Stimulated activated CD4-positive, alpha-beta T cell treated with anti-CD3 and anti-CD28 coated beads, TNF-alpha, amount 100 ng/mL, for 48 hours (primary cell): ENCODE measurements around the gene TRIM24.

Experiments used
- DNase-seq, 3 donors: peaks; one replicate each; pipeline ENCODE4 v3.0.0-alpha.2; 2020; ENCODE audit warnings: low read depth in 3 of 3

Gene TRIM24

GRCh38 chr7:138538518-138538917 lies 78.5 kb downstream of the TRIM24 start:
- DNase-seq, result no peak

GRCh38 chr7:138538997-138539644 lies 79.1 kb downstream of the TRIM24 start:
- DNase-seq, result no peak

- DNase-seq, result no peak
Measured at GRCh38 chr7:138542183-138542582, 82.1 kb downstream of the TRIM24 start.

- DNase-seq, result no peak
Measured at GRCh38 chr7:138543739-138544138, 83.7 kb downstream of the TRIM24 start.

- DNase-seq, result no peak
Measured at GRCh38 chr7:138545123-138545522, 85.1 kb downstream of the TRIM24 start.

- no peak for DNase-seq
Measured at GRCh38 chr7:138546064-138546619, 86.1 kb downstream of the TRIM24 start.

- no peak for DNase-seq
Measured at GRCh38 chr7:138546829-138547228, 86.8 kb downstream of the TRIM24 start.

GRCh38 chr7:138549082-138549481 lies 89.0 kb downstream of the TRIM24 start:
- DNase-seq, result no peak

GRCh38 chr7:138550337-138550736 lies 90.3 kb downstream of the TRIM24 start:
- no peak for DNase-seq

GRCh38 chr7:138551102-138551501 lies 91.0 kb downstream of the TRIM24 start:
- no peak for DNase-seq

GRCh38 chr7:138553805-138554204 lies 93.7 kb downstream of the TRIM24 start:
- no peak for DNase-seq

GRCh38 chr7:138554674-138555073 lies 94.6 kb downstream of the TRIM24 start:
- no peak for DNase-seq

GRCh38 chr7:138555684-138556083 lies 95.6 kb downstream of the TRIM24 start:
- DNase-seq, result no peak

- no peak for DNase-seq
Measured at GRCh38 chr7:138556771-138557484, 96.9 kb downstream of the TRIM24 start.

- DNase-seq, result no peak
Measured at GRCh38 chr7:138559448-138559847, 99.4 kb downstream of the TRIM24 start.

- DNase-seq, result no peak
Measured at GRCh38 chr7:138563808-138564207, 103.7 kb downstream of the TRIM24 start.

- DNase-seq, result no peak
Measured at GRCh38 chr7:138564365-138564764, 104.3 kb downstream of the TRIM24 start.

GRCh38 chr7:138565071-138565450 lies 105.0 kb downstream of the TRIM24 start:
- DNase-seq, result no peak

- no peak for DNase-seq
Measured at GRCh38 chr7:138565451-138566114, 105.5 kb downstream of the TRIM24 start.

GRCh38 chr7:138568655-138569054 lies 108.6 kb downstream of the TRIM24 start:
- DNase-seq, result no peak

- DNase-seq, result no peak
Measured at GRCh38 chr7:138569418-138569817, 109.4 kb downstream of the TRIM24 start.

- no peak for DNase-seq
Measured at GRCh38 chr7:138570715-138571114, 110.7 kb downstream of the TRIM24 start.

- no peak for DNase-seq
Measured at GRCh38 chr7:138573741-138574140, 113.7 kb downstream of the TRIM24 start.
